CD1c-positive myeloid dendritic cell (primary cell): Measurements from ENCODE around the gene EPB41L4B.
A peak's percentile ranks its signal among the peaks of the same experiment; 100 is the strongest.
"Not testable (repeated sequence)": the region's sequence is repeated elsewhere in the genome, so short reads cannot be mapped to it uniquely, and the experiment has no call there.

Source experiments
- DNase-seq: peaks from one replicate; pipeline ENCODE4 v3.0.0-alpha.2; 2016; ENCODE audit errors: extremely low spot score

Gene EPB41L4B

DNA sequence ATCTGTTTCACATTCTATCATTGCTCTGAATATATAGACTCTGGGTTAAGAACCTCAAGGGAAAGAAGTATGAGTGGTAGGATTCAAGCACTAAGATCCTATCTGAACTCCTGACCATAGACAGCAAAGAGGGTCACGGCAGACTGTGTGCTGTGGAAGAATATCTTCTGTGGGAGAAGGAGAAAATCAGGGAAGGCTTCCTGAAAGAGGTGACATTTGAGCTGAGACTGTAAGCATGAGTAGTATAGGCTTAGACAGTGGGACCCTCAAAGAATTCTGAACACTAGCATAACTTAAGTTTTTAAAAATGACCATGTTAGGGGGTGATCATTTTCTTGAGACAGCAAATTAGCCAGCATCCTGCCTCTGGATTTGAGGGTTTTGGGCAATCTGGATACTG, 157.7 kb downstream of the EPB41L4B start:
- DNase-seq = no peak

- DNase-seq = no peak
Observed at GRCh38 chr9:109162677-109163076, 158.2 kb downstream of the EPB41L4B start.

DNA sequence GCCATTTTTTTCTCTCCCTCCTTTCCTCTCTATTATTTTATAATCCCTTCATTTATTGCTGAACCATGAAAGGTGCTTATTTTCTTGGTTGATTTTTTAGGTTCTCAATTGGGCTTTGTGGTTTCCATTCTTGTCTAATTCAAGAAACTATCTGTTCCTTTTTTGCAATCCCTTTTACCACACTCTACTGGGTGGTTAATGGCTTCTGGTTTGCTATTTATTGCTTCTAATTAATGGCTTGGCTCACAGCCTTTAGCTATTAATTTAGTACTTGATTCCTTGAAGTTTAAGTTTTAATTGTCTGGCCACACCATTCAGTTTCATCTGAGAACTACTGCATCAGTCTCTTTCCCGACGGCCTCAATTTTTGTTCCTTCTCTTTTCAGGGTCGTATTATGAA, 159.4 kb downstream of the EPB41L4B start:
- DNase-seq = no peak

GRCh38 chr9:109159583-109159982, 161.3 kb downstream of the EPB41L4B start:
- no peak for DNase-seq

DNA sequence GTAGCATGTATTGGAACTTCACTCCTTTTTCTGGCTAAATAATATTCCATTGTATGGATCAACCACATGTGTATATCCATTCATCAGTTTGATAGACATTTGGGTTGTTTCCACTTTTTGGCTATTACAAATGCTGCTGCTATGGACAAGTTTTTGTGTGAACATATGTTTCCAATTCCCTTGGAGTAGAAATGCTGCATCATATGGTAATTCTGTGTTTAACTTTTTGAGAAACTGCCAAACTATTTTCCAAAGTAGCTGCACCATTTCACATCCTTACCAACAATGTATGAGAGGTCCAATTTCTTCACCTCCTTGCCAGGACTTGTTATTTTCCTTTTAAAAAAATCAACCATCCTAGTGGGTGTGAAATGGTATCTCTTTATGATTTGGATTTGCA, 162.2 kb downstream of the EPB41L4B start:
- DNase-seq = no peak

DNA sequence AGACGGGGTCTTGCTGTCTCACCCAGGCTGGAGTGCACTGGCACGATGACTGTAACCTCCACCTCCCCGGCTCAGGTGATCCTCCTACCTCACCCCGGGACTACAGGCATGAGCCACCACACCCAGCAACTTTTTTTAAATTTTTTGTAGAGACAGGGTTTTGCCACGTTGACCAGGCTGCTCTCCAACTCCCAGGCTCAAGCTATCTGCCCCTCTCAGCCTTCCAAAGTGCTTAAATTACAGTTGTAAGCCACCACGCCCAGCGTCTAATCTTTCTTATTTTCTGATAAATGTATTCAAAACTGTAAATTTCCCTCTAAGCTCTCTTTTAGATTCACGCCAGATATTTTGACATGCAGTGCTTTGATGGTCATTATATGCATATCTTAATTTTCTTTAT, 164.2 kb downstream of the EPB41L4B start:
- no peak for DNase-seq

DNA sequence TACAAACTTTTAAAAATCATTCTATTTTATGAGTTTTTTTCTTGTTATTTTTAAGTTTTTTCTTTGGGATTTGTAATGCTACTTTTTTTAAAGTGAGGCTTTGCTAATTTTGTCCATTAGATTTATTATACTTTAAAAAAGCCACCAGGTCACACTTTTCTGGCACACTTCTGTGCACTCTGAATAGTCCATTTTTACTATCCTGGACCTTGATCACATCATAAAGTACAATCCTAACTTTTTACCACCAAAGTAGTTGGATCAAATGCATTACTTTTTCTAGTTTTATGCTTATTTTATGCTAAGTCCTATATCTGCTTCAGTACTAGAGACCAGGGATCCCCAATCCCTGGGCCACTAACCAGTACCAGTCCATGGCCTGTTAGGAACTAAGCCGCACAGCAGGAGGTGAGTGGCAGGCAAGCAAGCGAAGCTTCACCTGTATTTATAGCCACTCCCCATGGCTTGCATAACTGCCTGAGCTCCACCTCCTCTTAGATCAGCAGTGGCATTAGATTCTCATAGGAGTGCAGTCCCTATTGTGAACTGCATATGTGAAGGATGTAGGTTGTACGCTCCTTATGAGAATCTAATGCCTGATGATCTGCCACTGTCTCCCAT, 169.8 kb downstream of the EPB41L4B start:
- no peak for DNase-seq

GRCh38 chr9:109149722-109150121, 171.1 kb downstream of the EPB41L4B start:
- no peak for DNase-seq

- no peak for DNase-seq
Observed at GRCh38 chr9:109149089-109149488, 171.8 kb downstream of the EPB41L4B start.

DNA sequence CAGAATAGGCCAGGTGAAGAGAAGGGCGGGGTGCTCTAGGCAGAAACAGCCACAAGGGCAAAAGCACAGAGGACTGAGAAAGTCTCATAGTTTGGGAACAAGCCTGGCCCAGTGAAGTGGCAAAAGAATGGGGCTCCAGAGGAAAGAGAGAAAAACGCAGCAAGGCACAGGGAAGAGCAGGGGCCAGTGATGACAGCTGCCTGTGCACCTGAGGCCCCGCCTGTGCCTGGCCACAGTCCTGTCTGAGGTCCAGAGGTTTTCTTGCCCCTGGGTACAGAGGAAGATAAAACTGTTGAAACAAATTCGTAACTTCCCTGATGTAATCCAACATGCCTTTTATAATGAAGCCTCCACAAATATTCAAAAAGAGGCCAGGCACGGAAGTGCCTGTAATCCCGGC, 175.8 kb downstream of the EPB41L4B start:
- DNase-seq = no peak

DNA sequence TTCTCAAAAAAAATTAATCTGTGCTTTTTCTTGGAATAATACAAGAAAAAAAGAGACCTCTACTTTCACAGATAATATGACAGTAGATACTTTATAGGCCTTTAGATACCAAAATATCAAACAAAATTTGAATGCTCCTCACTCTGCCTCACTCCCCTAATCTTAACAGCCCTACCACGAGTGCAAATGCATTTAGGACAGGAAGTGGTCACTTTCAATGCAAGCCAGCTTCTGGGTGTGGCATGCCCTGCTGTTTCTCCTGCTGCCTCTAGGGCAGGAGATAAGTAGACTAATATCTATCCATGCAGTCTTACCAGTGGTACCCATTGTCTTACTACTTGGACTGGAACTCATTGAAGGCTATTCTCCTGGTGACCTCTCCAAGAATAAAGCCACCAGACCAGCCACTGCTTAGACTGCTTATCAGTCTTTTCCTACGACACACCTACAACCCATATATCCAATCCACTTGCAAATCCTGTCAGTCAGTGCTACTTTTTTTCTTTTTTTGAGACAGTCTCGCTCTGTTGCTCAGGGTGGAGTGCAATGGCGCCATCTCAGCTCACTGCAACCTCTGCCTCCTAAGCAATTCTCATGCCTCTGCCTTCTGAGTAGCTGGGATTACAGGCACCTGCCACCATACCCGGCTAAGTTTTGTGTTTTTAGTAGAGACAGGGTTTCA, 176.8 kb downstream of the EPB41L4B start:
- DNase-seq = peak; percentile 40

DNA sequence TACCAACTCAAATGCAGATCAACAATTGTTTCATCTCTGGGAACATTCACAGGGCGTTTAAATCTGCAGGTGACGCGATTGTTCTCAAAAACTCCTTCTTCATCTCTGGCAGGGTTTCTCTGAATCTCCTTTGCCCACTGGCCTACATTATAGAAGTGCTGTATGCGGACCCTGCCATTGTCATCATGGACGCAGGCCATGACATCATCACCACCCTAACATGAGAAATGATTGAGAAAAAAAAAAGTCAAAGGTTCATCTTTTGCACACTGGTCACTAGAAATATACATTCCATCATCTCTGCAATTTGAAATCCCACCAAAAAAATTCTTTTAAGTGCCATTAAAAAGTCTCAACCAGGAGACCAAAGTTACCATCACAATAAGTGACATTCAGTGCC, 179.5 kb downstream of the EPB41L4B start:
- DNase-seq = no peak

GRCh38 chr9:109139851-109140250, 181.0 kb downstream of the EPB41L4B start:
- no peak for DNase-seq

DNA sequence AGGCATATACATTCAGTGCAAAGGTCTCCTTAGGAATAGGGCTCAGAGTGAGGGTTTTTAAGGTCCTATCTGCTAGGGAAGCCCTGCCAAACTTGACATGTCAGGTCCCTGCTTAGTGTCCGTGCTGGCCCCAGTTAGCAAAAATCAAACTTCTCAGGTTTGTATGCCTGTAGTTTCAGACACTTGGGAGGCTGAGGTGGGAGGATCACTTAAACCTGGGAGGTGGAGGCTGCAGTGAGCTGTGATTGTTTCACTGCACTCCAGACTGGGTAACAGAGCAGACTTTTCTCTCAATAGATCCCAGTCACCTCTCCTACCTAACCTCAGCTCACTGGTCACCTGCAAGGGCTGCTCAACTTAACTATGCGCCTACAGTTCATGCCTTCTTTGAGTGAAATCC, 182.4 kb downstream of the EPB41L4B start:
- no peak for DNase-seq

DNA sequence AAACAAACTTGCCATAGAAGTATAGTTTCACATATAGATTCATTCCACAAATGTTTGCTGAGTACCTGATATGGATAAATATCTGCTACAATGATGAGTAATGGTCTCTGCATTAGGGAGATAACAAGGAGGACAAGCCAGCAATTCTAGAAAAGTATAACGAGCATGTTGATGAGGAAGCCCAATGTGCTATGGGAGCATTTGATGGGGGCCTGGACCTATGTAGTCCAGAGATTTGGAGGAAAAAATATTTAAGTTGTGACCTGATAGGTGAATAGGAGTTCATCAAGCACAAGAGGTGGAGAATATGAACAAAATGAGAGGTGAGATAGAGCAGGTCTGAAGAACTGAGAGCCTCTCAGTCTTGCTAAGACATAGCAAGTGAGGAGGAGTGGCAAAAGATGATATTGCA, 186.7 kb downstream of the EPB41L4B start:
- no peak for DNase-seq

DNA sequence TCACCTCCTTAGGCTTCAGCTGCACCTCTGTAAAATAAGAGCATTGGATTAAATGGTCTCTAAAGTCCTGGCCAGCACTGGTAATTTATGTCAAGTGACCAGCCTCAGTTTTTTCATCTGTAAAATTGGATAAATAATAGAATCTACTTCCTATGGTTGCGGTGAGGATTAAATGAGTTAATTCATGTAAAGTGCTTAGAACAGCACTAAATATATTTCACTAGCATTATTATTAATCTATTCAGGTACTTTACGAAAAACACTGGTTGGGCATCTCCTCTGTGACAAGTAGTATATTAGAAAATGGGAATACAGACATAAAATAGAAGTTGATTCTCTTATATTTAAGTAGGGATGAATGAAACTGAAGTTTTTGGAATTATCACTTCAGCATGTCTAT, 187.3 kb downstream of the EPB41L4B start:
- no peak for DNase-seq

GRCh38 chr9:109132567-109133021, 188.3 kb downstream of the EPB41L4B start:
- no peak for DNase-seq

DNA sequence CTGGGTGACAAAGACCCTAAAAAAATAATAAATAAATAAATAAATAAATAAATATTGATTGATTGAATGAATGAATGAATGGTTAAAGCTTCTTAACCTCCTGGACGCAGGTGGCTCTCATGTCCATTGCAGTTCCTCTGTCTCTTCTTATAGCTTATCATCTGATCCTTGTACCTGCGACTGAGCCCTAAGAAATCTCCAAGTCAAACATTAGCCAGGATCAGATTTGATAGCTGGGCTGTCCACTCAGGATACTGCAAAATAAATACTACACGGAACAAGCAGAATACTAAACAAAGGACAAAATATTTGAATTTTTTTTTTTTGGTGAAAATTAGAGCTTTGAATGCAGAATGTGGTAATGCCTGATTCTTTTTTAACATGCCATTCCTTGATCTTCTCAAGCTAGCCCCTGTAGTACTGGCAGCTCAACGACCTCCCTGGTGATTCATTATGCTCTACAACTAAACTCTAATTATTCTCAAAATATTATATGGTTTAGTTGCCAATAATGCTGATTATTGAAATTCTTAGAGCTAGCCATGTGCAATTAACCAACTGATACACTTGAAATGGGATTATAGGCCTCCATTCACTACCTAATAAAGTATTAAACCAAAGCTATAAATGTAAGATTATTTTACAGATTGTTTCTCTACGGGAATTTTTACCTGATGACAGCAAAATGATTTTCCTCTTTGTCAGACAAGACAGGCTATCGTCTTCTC, 191.2 kb downstream of the EPB41L4B start:
- no peak for DNase-seq

DNA sequence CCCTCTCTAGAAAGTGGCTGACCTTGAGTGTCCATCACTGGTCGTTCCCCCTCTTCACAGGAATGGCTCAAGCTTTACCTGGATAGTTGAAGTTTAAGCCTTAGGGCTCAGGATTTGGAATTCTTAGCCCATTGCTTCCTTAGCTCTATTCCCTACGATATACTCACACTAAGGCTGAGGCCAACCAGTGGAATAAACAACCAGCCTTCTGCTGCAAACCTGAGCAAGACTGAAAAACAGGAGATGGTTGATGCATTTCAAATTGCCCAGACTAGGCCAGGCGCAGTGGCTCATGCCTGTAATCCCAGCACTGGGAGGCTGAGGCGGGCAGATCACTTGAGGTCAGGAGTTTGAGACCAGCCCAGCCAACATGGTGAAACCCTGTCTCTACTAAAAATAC, 194.2 kb downstream of the EPB41L4B start:
- not testable (repeated sequence) for DNase-seq

DNA sequence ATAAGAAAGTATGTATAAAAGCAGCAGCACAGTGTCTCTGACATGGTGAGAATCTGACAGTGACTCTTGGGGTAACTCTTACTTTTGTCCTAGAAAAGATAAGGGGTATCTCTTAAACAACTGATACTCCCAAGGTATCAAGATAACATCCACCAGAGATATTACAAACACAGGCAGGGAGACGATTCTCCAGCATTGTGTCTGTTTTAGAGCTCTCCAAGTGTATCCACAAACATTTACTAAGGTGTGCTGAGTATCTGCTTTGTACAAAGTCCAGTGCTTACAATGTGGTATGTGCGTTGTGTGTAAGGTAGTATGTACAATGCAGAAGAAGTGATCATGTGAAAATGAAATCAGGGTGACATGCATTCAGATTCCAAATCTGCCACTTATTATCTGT, 196.7 kb downstream of the EPB41L4B start:
- DNase-seq = no peak

- peak; percentile 26 for DNase-seq
Observed at GRCh38 chr9:109122726-109123621, 197.9 kb downstream of the EPB41L4B start.
